Fibroblast of lung (primary cell): ENCODE results near the gene PRCC. TPM values are rescaled to one million over a fixed set of nuclear protein-coding genes. Genes with fewer than 3 reads are reported as not detected.

ENCODE experiments used
- DNase-seq, 2 donors: peaks; one replicate each; pipeline versions ENCODE4 v3.0.0 to v3.0.0-alpha.2; 2010; ENCODE audit warnings: low read depth in 2 of 2
- H2AFZ ChIP-seq: 2 replicates; pipeline ENCODE4 v1.5.1; 2012; ENCODE audit warnings: low read length, control low read depth, inconsistent platforms
- H3K27ac ChIP-seq: 2 replicates; pipeline ENCODE4 v1.5.1; 2011; ENCODE audit warnings: low read length, control low read depth; ENCODE audit not compliant: insufficient read depth
- H3K27me3 ChIP-seq: 2 replicates; pipeline ENCODE4 v1.5.1; 2011; ENCODE audit warnings: mild to moderate bottlenecking, low read length; ENCODE audit not compliant: control insufficient read depth, insufficient read depth
- H3K36me3 ChIP-seq: 2 replicates; pipeline ENCODE4 v1.5.1; 2011; ENCODE audit warnings: low read length; ENCODE audit not compliant: control insufficient read depth, insufficient read depth
- H3K4me1 ChIP-seq: 2 replicates; pipeline ENCODE4 v1.5.1; 2011; ENCODE audit warnings: low read length; ENCODE audit not compliant: control insufficient read depth, insufficient read depth; ENCODE audit errors: extremely low read depth
- H3K4me2 ChIP-seq: 2 replicates; pipeline ENCODE4 v1.5.1; 2011; ENCODE audit warnings: low read length, control low read depth; ENCODE audit not compliant: insufficient read depth; ENCODE audit errors: extremely low read depth
- H3K4me3 ChIP-seq, 4 experiments: fragments of 200-600 bp in 1 of 4; sonication (generic) in 1 of 4; replicated peaks in 1 of 4; 2 replicates each; pipeline ENCODE4 v1.5.1; 2011 to 2016; ENCODE audit warnings: low read length in 4 of 4, low read depth in 3 of 4, mild to moderate bottlenecking in 3 of 4, control low read depth in 2 of 4, inconsistent platforms in 1 of 4, mixed read lengths in 1 of 4; ENCODE audit not compliant: insufficient read depth in 1 of 4; ENCODE audit errors: control extremely low read depth in 1 of 4
- H3K79me2 ChIP-seq: 2 replicates; pipeline ENCODE4 v1.5.1; 2012; ENCODE audit warnings: mild to moderate bottlenecking, low read length, inconsistent platforms; ENCODE audit not compliant: control insufficient read depth, insufficient read depth
- H3K9ac ChIP-seq: 2 replicates; pipeline ENCODE4 v1.5.1; 2011; ENCODE audit warnings: mild to moderate bottlenecking, low read length, control low read depth; ENCODE audit not compliant: insufficient read depth
- H3K9me3 ChIP-seq: 2 replicates; pipeline ENCODE4 v1.5.1; 2012; ENCODE audit warnings: low read depth, low read length; ENCODE audit not compliant: control insufficient read depth, insufficient read depth
- H4K20me1 ChIP-seq: 2 replicates; pipeline ENCODE4 v1.5.1; 2011; ENCODE audit warnings: low read length; ENCODE audit not compliant: control insufficient read depth, insufficient read depth; ENCODE audit errors: extremely low read depth
- CTCF ChIP-seq, 2 donors: IDR thresholded peaks in 1 of 2; conservative IDR thresholded peaks in 1 of 2; 1 replicate in 1 of 2; 2 replicates in 1 of 2; pipeline ENCODE4 v1.5.1; 2011 to 2012; ENCODE audit warnings: low read length in 2 of 2, control low read depth in 1 of 2, inconsistent platforms in 1 of 2, low read depth in 1 of 2, mild to moderate bottlenecking in 1 of 2
- EZH2 ChIP-seq: IDR thresholded peaks from 2 replicates; pipeline ENCODE4 v1.5.1; 2012; ENCODE audit warnings: low read length, control low read depth, mild to moderate bottlenecking; ENCODE audit errors: missing control alignments
- polyA plus RNA-seq, 2 donors: library from polyadenylated mRNA; depleted of rRNA in 1 of 2; stranded (reverse) in 1 of 2; unstranded in 1 of 2; fragments of >200 nt; gene quantifications; 2 replicates each; pipeline ENCODE4 v1.2.1, GENCODE V29; 2011 to 2012; ENCODE audit warnings: missing spikeins in 1 of 2
- total RNA-seq: library from RNA; depleted of rRNA; stranded (reverse); fragments of >200 nt; gene quantifications from 2 replicates; pipeline ENCODE4 v1.2.1, GENCODE V29; 2014

PRCC gene
- total and polyA plus RNA-seq, 2 donors (not counting 1 experiment from before 2014, with no cell fraction given): 13.2 to 52.0 TPM

DNA sequence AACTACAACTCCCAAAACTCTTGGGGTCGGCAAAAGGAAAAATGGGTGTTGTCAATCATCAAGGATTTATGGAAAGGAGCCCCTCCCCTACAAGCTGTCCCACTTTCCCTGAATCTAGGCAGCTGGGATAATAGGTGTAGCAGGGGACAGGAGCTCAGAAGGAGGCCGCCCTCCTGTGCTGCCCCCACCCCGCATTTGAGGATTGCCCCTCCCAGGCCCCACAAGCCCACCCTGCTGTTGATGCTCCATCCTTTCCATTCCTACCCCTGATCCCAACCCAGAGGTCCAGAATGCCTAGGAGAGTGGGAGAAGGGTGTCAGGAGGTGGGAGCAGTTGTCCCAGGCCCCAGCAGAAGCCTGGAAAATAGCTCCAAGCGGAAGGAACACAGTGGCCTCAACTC is 24.5 kb upstream of the PRCC start:
- Histone ChIP-seq H3K36me3 (peaks cover 22% of the 10 kb centered on the region), H3K9ac (no peak overlapping the region), H3K4me1 (peaks cover 22% of the 10 kb centered on the region), H3K27ac (no peak overlapping the region), H3K79me2 (peaks cover 51% of the 10 kb centered on the region), H3K27me3 (no peaks in the 10 kb centered on the region), H4K20me1 (no peaks in the 10 kb centered on the region), H3K4me3 (no peak overlapping the region), H3K9me3 (no peaks in the 10 kb centered on the region), H2AFZ (no peak overlapping the region), H3K4me2 (no peak overlapping the region)
- TF ChIP-seq CTCF (conservative IDR thresholded peaks at IDR 0.05 in 1 of 2, IDR thresholded peaks at IDR 0.05 in 1 of 2; ENCODE audit: low read depth in 1 of 2, low read length in 2 of 2): no peak
- TF ChIP-seq EZH2: no peak
- DNase-seq: no peak

- H3K4me3 ChIP-seq: no peak overlapping the region
- H3K4me1 ChIP-seq: peaks cover 29% of the 10 kb centered on the region
- H3K9me3 ChIP-seq: no peaks in the 10 kb centered on the region
- no peaks in the 10 kb centered on the region for H3K27me3 ChIP-seq
- no peaks in the 10 kb centered on the region for H4K20me1 ChIP-seq
- DNase-seq: no peak
- no peak overlapping the region for H2AFZ ChIP-seq
- TF ChIP-seq EZH2 (no peak), CTCF (conservative IDR thresholded peaks at IDR 0.05 in 1 of 2, IDR thresholded peaks at IDR 0.05 in 1 of 2; ENCODE audit: low read depth in 1 of 2, low read length in 2 of 2) (no peak)
- no peak overlapping the region for H3K9ac ChIP-seq
- no peak overlapping the region for H3K27ac ChIP-seq
- peaks cover 59% of the 10 kb centered on the region for H3K79me2 ChIP-seq
- H3K36me3 ChIP-seq: peaks cover 20% of the 10 kb centered on the region
- no peak overlapping the region for H3K4me2 ChIP-seq
These were observed 23.7 kb upstream of the PRCC start for GRCh38 chr1:156743367-156744302.

- DNase-seq: no peak
- H2AFZ ChIP-seq: no peak overlapping the region
- no peak overlapping the region for H3K4me2 ChIP-seq
- no peak overlapping the region for H3K9ac ChIP-seq
- H3K79me2 ChIP-seq: peaks cover 65% of the 10 kb centered on the region
- H3K27ac ChIP-seq: peak overlapping the region; percentile 100
- peaks cover 20% of the 10 kb centered on the region for H3K36me3 ChIP-seq
- TF ChIP-seq CTCF (conservative IDR thresholded peaks at IDR 0.05 in 1 of 2, IDR thresholded peaks at IDR 0.05 in 1 of 2; ENCODE audit: low read depth in 1 of 2, low read length in 2 of 2) (no peak), EZH2 (no peak)
- H3K4me3 ChIP-seq: no peak overlapping the region
- no peaks in the 10 kb centered on the region for H4K20me1 ChIP-seq
- no peaks in the 10 kb centered on the region for H3K9me3 ChIP-seq
- peaks cover 33% of the 10 kb centered on the region for H3K4me1 ChIP-seq
- H3K27me3 ChIP-seq: no peaks in the 10 kb centered on the region
These were observed 23.0 kb upstream of the PRCC start for GRCh38 chr1:156744344-156744743.
